Ascending aorta (tissue), 2 donors: Measurements from ENCODE around the gene KHNYN. TPM values are rescaled to one million over a fixed set of nuclear protein-coding genes. Genes with fewer than 3 reads are reported as not detected.

Source experiments
- DNase-seq, 2 donors: peaks; one replicate each; pipeline ENCODE4 v3.0.0-alpha.2; 2019; ENCODE audit warnings: low spot score in 2 of 2
- H3K27ac ChIP-seq, 2 donors: fragments of 200-600 bp; sonication (generic); one replicate each; pipeline ENCODE4 v1.5.1; 2016 to 2017; ENCODE audit warnings: mild to moderate bottlenecking in 1 of 2
- H3K27me3 ChIP-seq: fragments of 200-600 bp; sonication (generic); one replicate; pipeline ENCODE4 v1.5.1; 2017
- H3K36me3 ChIP-seq, 2 donors: fragments of 200-600 bp; sonication (generic); one replicate each; pipeline ENCODE4 v1.5.1; 2016
- H3K4me1 ChIP-seq, 2 donors: fragments of 200-600 bp; sonication (generic); one replicate each; pipeline ENCODE4 v1.5.1; 2016 to 2017; ENCODE audit warnings: mild to moderate bottlenecking in 1 of 2
- H3K4me3 ChIP-seq, 2 donors: fragments of 200-600 bp; sonication (generic); one replicate each; pipeline ENCODE4 v1.5.1; 2016 to 2017; ENCODE audit warnings: mild to moderate bottlenecking in 1 of 2
- H3K9me3 ChIP-seq, 2 donors: fragments of 200-600 bp; sonication (generic); one replicate each; pipeline ENCODE4 v1.5.1; 2016
- intact Hi-C: fragments of 100-400 bp; cut with DNase I; formaldehyde crosslinking; loops from one replicate; pipeline ENCODE4 v1.15.1; 2023
- total RNA-seq: library from RNA; depleted of rRNA; stranded (reverse); fragments of >200 nt; gene quantifications from one replicate; pipeline ENCODE4 v1.1.0, GENCODE V29; 2016
- TF ChIP-seq, protein P1 (sequence below), 3 experiments: fragments of 200-600 bp in 2 of 3; fragments of 450-650 bp in 1 of 3; sonication (generic) in 2 of 3; IDR thresholded peaks; one replicate each; pipeline ENCODE4 v1.5.1; 2016 to 2019; ENCODE audit warnings: antibody characterized with exemption in 3 of 3, mild to moderate bottlenecking in 1 of 3, moderate library complexity in 1 of 3

KHNYN gene
- total RNA-seq, 1 donor from 2014 or later: 70.4 TPM

DNA sequence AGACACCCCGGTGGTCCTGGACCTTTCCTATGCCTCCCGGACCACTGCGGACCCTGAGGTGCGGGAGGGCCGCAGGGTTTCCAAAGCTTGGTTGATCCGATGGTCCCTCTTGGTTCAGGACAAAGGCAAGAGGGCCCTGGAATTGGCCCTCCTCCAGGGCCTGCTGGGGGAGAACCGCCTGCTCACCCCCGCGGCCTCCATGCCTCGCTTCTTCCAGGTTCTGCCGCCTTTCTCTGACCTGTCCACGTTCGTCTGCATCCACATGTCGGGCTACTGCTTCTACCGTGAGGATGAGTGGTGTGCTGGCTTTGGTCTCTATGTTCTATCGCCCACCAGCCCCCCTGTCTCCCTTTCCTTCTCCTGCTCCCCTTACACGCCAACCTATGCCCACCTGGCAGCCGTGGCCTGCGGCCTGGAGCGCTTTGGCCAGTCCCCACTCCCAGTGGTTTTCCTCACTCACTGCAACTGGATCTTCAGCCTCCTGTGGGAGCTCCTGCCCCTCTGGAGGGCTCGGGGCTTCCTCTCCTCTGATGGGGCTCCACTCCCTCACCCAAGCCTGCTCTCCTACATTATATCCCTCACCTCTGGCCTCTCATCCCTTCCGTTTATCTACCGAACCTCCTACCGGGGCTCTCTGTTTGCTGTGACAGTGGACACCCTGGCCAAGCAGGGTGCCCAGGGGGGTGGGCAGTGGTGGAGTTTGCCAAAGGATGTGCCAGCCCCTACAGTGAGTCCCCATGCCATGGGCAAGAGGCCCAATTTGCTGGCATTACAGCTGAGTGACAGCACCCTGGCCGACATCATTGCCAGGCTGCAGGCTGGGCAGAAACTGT lies 14.1 kb upstream of the KHNYN start:
- Histone ChIP-seq H3K27ac (no peak overlapping the region), H3K27me3 (no peaks in the 10 kb centered on the region), H3K9me3 (no peaks in the 10 kb centered on the region), H3K4me3 (no peak overlapping the region), H3K36me3 (peaks cover 21 to 35% of the 10 kb centered on the region in 2 donors), H3K4me1 (peaks cover 0 to 3% of the 10 kb centered on the region in 2 donors)
- TF ChIP-seq, protein P1, sequence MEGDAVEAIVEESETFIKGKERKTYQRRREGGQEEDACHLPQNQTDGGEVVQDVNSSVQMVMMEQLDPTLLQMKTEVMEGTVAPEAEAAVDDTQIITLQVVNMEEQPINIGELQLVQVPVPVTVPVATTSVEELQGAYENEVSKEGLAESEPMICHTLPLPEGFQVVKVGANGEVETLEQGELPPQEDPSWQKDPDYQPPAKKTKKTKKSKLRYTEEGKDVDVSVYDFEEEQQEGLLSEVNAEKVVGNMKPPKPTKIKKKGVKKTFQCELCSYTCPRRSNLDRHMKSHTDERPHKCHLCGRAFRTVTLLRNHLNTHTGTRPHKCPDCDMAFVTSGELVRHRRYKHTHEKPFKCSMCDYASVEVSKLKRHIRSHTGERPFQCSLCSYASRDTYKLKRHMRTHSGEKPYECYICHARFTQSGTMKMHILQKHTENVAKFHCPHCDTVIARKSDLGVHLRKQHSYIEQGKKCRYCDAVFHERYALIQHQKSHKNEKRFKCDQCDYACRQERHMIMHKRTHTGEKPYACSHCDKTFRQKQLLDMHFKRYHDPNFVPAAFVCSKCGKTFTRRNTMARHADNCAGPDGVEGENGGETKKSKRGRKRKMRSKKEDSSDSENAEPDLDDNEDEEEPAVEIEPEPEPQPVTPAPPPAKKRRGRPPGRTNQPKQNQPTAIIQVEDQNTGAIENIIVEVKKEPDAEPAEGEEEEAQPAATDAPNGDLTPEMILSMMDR (IDR thresholded peaks at IDR 0.05): no peak
- intact Hi-C loops: no loop called here
- no peak for DNase-seq

DNA sequence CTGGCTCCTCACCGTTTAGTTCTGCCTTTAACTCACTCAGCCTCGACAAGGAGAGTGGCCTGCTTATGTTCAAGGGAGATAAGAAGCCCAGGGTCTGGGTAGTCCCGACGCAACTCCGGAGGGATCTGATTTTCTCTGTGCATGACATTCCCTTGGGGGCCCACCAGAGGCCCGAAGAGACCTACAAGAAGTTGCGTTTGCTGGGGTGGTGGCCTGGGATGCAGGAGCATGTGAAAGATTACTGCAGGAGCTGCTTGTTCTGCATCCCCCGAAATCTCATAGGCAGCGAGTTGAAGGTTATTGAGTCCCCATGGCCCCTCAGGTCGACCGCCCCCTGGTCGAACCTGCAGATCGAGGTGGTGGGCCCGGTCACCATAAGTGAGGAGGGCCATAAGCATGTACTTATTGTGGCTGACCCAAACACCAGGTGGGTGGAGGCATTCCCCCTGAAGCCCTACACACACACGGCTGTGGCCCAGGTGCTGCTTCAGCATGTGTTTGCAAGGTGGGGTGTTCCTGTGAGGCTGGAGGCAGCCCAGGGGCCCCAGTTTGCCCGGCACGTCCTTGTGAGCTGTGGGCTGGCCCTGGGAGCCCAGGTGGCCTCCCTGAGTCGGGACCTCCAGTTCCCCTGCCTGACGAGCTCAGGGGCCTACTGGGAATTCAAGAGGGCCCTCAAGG lies 13.4 kb upstream of the KHNYN start:
- no peak overlapping the region for H3K4me3 ChIP-seq
- no peaks in the 10 kb centered on the region for H3K9me3 ChIP-seq
- TF ChIP-seq, protein P1 (IDR thresholded peaks at IDR 0.05): no peak
- no peak overlapping the region for H3K27ac ChIP-seq
- DNase-seq: peak in 1 of 2 donors; percentile 54
- intact Hi-C loops: no loop called here
- peaks cover 0 to 3% of the 10 kb centered on the region in 2 donors for H3K4me1 ChIP-seq
- no peaks in the 10 kb centered on the region for H3K27me3 ChIP-seq
- H3K36me3 ChIP-seq: peaks cover 18 to 35% of the 10 kb centered on the region in 2 donors

DNA sequence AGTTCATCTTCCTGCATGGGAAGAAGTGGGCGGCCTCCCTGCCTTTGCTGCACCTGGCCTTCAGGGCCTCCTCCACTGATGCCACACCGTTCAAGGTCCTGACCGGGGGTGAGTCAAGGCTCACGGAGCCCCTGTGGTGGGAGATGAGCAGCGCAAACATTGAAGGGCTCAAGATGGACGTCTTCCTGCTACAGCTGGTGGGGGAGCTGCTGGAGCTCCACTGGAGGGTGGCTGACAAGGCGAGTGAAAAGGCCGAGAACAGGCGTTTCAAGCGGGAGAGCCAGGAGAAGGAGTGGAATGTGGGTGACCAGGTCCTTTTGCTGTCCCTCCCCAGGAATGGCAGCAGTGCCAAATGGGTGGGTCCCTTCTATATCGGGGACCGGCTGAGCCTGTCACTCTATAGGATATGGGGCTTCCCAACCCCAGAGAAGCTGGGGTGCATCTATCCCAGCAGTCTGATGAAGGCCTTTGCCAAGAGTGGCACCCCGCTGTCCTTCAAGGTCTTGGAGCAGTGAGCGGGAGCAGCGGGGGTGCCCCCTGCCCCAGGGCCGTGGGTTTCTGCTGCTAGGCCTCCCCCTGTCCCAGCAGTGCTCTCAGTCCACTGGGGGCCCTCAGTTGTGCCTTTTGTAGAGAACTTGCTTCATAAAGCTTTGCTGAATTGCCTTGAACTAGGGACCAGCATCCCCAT lies 12.7 kb upstream of the KHNYN start:
- TF ChIP-seq, protein P1 (IDR thresholded peaks at IDR 0.05): no peak
- Histone ChIP-seq H3K4me3 (no peak overlapping the region), H3K36me3 (peaks cover 18 to 35% of the 10 kb centered on the region in 2 donors), H3K27me3 (no peaks in the 10 kb centered on the region), H3K9me3 (no peaks in the 10 kb centered on the region), H3K4me1 (peaks cover 0 to 3% of the 10 kb centered on the region in 2 donors), H3K27ac (no peak overlapping the region)
- intact Hi-C loops: no loop called here
- peak in 1 of 2 donors; percentile 59 for DNase-seq

DNA sequence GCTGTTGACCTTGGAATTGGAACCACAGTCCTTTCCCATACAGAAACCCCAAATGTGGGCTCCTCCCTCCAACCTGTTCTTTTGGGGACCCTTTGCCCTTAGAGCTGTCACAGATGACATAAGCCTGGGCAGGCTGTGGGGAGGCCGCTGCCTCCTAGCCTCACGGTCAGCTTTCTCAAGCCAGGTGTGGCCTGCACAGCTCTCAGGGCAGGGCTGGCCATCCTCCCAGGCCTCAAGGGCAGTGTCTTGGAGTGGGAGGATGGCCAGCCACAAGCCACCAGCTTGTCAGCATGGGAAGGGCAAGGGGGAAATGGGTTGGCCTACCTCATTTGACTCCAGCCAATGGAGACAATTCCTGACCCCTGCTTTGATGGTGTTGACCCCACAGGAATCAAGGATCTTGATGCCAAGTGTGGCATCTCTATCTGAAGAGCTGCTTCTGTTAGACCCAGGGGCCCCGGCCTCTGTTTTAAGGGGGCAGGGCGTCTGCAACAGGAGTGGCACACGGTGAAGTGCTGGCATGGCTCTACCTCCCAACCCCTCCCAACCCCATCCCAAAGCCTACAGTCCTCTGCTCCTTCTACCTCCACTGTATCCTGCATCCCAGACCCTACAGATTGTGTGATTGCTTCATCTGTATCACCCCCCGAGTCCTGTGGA lies 11.8 kb upstream of the KHNYN start:
- Histone ChIP-seq H3K36me3 (peaks cover 15 to 27% of the 10 kb centered on the region in 2 donors), H3K9me3 (no peaks in the 10 kb centered on the region), H3K4me3 (no peak overlapping the region), H3K4me1 (peaks cover 0 to 3% of the 10 kb centered on the region in 2 donors), H3K27me3 (no peaks in the 10 kb centered on the region), H3K27ac (no peak overlapping the region)
- intact Hi-C loops: no loop called here
- TF ChIP-seq, protein P1 (IDR thresholded peaks at IDR 0.05): no peak
- DNase-seq: no peak

DNA sequence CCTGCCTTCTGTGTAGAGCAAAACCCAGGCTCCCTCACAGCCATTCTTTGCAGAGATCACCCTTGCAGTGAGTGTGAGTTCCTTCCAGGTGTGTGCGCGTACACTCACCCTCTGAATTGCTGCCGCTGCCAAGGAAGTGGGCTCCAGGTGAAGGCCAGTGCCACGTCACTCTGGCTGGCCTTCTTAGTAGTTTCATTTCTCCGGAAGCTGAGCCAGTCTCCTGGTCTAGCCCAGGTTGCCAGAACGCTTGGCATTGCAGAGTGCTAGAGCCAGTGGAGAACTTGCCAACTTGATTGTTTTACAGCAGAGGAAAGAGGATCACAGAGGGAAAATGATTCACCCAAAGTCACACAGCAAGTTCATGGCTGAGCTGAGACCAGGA lies 11.3 kb upstream of the KHNYN start:
- Histone ChIP-seq H3K4me1 (peaks cover 0 to 3% of the 10 kb centered on the region in 2 donors), H3K9me3 (no peaks in the 10 kb centered on the region), H3K4me3 (no peak overlapping the region), H3K27me3 (no peaks in the 10 kb centered on the region), H3K27ac (no peak overlapping the region), H3K36me3 (peaks cover 12 to 21% of the 10 kb centered on the region in 2 donors)
- TF ChIP-seq, protein P1 (IDR thresholded peaks at IDR 0.05): no peak
- intact Hi-C loops: no loop called here
- DNase-seq: peak in 1 of 2 donors; percentile 63
